ENCODE measurements around the gene COX4I2. TPM values are rescaled to one million over a fixed set of nuclear protein-coding genes. Genes with fewer than 3 reads are reported as not detected.

The COX4I2 gene
- total RNA-seq, 1 donor from 2014 or later = not detected

DNA sequence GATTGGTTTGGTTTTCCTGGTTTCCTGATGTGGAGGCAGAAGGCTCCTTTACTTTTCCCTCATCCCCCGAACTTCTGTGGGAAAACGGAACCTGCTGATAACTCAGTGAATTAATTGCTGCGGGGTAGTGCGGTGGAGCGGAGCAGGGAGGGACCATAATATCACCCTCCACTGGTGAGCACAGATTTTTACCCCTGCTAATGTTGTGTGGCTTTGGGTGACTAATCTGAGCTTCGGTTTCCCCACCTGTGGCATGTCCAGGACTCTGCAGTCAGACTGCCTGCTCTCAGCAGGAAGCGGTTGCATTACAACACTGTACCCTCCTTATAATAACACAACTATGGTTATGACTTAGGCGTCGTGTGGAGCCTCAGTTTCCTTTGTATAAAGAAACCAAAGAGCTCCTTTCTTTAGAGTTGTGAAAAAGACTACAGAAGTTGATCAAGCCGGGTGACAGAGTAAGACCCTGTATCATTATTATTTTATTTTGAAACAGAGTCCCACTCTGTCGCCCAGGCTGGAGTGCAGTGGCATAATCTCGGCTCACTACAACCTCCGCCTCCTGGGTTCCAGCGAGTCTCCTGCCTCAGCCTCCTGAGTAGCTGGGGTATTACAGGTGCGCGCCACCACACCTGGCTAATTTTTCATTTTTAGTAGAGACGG, 34.8 kb upstream of the COX4I2 start:
- peaks cover 7% of the 10 kb centered on the region for H3K36me3 ChIP-seq (ENCODE audit: control insufficient read depth, insufficient read depth, low read length)
- H3K4me3 ChIP-seq (ENCODE audit: low read depth, low read length) = no peak overlapping the region
- no peaks in the 10 kb centered on the region for H3K27me3 ChIP-seq (ENCODE audit: control insufficient read depth, insufficient read depth, low read length)
- DNase-seq (ENCODE audit: low read depth) (peak; percentile 88), FAIRE-seq (no peak)
- TF ChIP-seq, protein P1, sequence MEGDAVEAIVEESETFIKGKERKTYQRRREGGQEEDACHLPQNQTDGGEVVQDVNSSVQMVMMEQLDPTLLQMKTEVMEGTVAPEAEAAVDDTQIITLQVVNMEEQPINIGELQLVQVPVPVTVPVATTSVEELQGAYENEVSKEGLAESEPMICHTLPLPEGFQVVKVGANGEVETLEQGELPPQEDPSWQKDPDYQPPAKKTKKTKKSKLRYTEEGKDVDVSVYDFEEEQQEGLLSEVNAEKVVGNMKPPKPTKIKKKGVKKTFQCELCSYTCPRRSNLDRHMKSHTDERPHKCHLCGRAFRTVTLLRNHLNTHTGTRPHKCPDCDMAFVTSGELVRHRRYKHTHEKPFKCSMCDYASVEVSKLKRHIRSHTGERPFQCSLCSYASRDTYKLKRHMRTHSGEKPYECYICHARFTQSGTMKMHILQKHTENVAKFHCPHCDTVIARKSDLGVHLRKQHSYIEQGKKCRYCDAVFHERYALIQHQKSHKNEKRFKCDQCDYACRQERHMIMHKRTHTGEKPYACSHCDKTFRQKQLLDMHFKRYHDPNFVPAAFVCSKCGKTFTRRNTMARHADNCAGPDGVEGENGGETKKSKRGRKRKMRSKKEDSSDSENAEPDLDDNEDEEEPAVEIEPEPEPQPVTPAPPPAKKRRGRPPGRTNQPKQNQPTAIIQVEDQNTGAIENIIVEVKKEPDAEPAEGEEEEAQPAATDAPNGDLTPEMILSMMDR (IDR thresholded peaks at IDR 0.05; ENCODE audit: insufficient read depth, low read length, severe bottlenecking) = no peak

DNA sequence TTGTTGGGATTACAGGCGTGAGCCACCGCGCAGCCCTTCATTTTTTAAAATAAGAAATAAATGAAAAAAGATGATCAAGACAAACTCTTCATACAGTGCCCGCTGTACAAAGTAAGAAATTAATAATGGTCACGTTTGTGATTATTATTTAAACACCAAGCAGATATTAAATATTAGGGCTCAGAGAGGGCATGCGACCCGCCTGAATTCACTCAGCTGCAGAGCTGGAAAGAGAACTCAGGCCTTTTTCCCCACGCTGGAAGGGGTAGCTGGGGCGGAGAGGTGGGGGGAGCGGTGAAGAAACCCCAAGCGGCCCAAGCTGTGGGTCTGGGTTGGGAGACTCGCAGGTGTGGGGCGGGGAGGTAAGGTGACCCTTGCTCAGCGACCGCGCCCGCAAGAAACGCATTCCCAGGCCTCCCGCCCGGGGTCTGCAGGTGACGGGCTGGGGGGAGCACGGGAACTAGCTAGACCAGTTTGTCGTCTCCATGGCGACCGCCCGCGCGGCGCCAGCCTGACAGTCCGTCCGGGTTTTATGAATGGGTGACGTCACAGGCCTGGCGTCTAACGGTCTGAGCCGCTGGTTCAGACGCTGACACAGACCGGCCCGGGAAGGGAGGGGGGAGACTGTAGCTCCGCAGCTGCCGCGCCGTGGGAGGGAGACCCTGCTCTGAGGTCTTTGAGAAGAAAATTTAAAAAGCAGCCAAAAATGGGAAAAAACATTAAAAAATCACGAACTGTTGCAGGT, 33.7 kb upstream of the COX4I2 start:
- DNase-seq (ENCODE audit: low read depth) (peak; percentile 90), FAIRE-seq (no peak)
- Histone ChIP-seq H3K36me3 (ENCODE audit: control insufficient read depth, insufficient read depth, low read length) (peaks cover 7% of the 10 kb centered on the region), H3K4me3 (ENCODE audit: low read depth, low read length) (peak overlapping the region; percentile 95), H3K27me3 (ENCODE audit: control insufficient read depth, insufficient read depth, low read length) (no peaks in the 10 kb centered on the region)
- TF ChIP-seq, protein P1 (IDR thresholded peaks at IDR 0.05; ENCODE audit: insufficient read depth, low read length, severe bottlenecking) = no peak

DNA sequence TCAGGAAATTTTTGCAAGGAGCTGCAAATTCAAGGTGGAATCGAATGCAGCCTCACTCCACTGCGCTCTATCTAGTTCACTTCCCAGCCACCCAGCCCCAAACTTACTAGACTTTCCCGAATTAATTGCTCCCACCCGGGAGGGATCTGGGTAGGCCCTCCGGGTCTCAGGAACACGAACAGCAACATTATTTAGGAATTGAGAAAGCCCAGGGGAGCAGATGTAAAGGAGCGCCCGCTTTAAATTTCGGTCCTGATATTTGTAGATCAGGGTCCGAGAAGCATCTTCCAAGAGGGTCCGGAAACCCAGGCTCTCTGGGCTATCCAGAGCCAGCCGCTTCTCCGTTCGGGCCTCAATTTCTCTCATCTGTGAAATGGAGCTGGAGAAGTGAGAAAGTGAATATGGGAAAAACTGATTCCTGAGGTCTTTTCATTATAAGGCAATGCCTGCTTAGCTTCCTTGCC, 33.1 kb upstream of the COX4I2 start:
- DNase-seq (ENCODE audit: low read depth) (no peak), FAIRE-seq (no peak)
- H3K27me3 ChIP-seq (ENCODE audit: control insufficient read depth, insufficient read depth, low read length) = no peaks in the 10 kb centered on the region
- peak overlapping the region; percentile 95 for H3K4me3 ChIP-seq (ENCODE audit: low read depth, low read length)
- peaks cover 7% of the 10 kb centered on the region for H3K36me3 ChIP-seq (ENCODE audit: control insufficient read depth, insufficient read depth, low read length)
- TF ChIP-seq, protein P1 (IDR thresholded peaks at IDR 0.05; ENCODE audit: insufficient read depth, low read length, severe bottlenecking) = no peak

DNA sequence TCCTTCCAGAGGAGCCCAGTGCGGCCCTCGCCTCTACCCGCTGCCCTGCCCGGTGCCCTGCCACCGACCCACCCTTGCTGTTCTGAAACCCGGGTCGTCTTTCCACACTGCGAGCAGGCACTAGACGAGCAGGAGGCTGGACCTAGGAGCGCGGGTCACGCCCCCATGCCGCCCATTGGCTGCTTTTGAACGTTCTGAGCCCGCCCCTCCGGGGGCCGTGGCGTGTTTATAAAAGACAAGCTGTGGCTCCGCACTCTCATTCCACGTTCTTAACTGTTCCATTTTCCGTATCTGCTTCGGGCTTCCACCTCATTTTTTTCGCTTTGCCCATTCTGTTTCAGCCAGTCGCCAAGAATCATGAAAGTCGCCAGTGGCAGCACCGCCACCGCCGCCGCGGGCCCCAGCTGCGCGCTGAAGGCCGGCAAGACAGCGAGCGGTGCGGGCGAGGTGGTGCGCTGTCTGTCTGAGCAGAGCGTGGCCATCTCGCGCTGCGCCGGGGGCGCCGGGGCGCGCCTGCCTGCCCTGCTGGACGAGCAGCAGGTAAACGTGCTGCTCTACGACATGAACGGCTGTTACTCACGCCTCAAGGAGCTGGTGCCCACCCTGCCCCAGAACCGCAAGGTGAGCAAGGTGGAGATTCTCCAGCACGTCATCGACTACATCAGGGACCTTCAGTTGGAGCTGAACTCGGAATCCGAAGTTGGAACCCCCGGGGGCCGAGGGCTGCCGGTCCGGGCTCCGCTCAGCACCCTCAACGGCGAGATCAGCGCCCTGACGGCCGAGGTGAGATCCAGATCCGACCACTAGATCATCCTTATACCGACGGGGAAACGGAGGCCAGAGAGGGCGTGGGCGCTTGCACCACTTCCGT, 32.4 kb upstream of the COX4I2 start, which contains the start of gene ID1:
ID1 (plus strand) TSS at position 259 of the 871 bp plus-strand sequence; CDS start at position 358, 99 bp downstream.
- Histone ChIP-seq H3K4me3 (ENCODE audit: low read depth, low read length) (peak within 1 kb of the TSS; percentile 95), H3K36me3 (ENCODE audit: control insufficient read depth, insufficient read depth, low read length) (peaks cover 7% of the 10 kb centered on the region), H3K27me3 (ENCODE audit: control insufficient read depth, insufficient read depth, low read length) (no peaks in the 10 kb centered on the region)
- FAIRE-seq (no peak), DNase-seq (ENCODE audit: low read depth) (peak; percentile 83)
- TF ChIP-seq, protein P1 (IDR thresholded peaks at IDR 0.05; ENCODE audit: insufficient read depth, low read length, severe bottlenecking) = no peak

DNA sequence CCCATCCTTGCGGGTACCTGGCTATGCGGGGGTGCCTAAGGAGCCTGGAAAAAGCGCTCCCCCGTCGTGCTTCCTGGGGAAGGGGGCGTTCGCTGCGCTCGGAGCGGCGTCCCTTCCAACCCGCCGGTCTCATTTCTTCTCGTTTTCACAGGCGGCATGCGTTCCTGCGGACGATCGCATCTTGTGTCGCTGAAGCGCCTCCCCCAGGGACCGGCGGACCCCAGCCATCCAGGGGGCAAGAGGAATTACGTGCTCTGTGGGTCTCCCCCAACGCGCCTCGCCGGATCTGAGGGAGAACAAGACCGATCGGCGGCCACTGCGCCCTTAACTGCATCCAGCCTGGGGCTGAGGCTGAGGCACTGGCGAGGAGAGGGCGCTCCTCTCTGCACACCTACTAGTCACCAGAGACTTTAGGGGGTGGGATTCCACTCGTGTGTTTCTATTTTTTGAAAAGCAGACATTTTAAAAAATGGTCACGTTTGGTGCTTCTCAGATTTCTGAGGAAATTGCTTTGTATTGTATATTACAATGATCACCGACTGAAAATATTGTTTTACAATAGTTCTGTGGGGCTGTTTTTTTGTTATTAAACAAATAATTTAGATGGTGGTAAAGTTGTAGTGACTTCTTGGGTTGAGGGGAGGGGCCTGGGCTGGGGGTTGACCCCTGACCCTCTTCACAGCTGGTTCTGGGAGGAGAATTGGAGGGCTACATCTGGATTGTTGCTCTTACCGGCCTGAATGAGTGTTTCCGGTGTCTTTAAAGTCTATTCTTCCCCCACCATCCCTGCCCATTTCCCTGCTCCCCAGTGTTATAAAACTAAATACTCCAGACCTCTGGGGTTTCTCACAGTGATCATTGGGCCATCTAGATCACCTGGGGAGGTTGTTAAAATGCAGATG, 31.6 kb upstream of the COX4I2 start:
- peaks cover 7% of the 10 kb centered on the region for H3K36me3 ChIP-seq (ENCODE audit: control insufficient read depth, insufficient read depth, low read length)
- FAIRE-seq (no peak), DNase-seq (ENCODE audit: low read depth) (no peak)
- no peaks in the 10 kb centered on the region for H3K27me3 ChIP-seq (ENCODE audit: control insufficient read depth, insufficient read depth, low read length)
- TF ChIP-seq, protein P1 (IDR thresholded peaks at IDR 0.05; ENCODE audit: insufficient read depth, low read length, severe bottlenecking) = peak; percentile 1
- peak overlapping the region; percentile 95 for H3K4me3 ChIP-seq (ENCODE audit: low read depth, low read length)
